Stimulated activated CD8-positive, alpha-beta memory T cell treated with anti-CD3 and anti-CD28 coated beads, Interleukin-2, amount 100 ng/mL, for 48 hours (primary cell): ENCODE data around the gene PGM1.

Experiments
- DNase-seq, 2 donors: peaks; one replicate each; pipeline ENCODE4 v3.0.0-alpha.2; 2020; ENCODE audit warnings: low read depth in 2 of 2

Gene PGM1

DNA sequence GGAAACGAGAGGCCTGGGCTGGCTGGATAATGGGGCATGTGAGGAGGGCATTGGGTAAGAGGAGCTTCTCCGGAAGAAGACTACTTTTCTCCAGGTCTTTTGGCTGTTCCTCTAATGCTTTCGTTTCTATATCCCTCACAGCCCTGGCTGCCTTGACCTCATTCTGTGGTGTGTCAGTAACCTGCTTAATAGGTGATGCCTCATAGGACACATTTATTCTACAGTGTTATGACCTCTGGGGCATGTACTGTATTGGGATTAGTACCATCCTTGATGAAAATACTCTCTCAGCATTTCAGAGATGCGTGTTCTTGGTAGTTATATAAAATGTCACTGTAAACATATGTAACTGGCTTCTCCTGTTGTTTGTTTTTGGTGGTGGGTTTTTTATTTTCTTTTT, 40.1 kb downstream of the PGM1 start:
- no peak for DNase-seq

DNA sequence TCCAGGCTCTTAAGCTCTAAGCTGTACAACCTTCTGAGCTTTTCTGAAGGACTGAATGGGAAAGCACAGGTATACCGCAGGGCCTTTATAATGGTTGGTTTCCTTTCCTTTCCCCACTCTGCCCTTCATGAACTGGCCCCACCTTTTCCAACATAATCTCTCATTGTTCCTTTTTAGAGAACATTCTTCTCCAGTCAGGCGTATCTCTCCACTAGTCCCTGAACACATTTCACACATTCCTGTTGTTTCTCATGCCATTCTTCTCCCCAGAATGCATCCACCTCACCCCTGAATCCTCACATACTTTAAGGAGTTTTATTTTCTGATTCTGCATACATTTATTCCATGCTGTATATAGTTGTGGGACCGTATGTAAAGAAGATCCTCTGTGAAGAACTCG, 41.3 kb downstream of the PGM1 start:
- no peak for DNase-seq

- no peak for DNase-seq
These were observed 42.5 kb downstream of the PGM1 start for GRCh38 chr1:63635681-63636080.

GRCh38 chr1:63636192-63637105, 43.2 kb downstream of the PGM1 start:
- DNase-seq = no peak

GRCh38 chr1:63638471-63638870, 45.3 kb downstream of the PGM1 start:
- no peak for DNase-seq

- no peak for DNase-seq
These were observed 45.7 kb downstream of the PGM1 start for GRCh38 chr1:63638875-63639274.

DNA sequence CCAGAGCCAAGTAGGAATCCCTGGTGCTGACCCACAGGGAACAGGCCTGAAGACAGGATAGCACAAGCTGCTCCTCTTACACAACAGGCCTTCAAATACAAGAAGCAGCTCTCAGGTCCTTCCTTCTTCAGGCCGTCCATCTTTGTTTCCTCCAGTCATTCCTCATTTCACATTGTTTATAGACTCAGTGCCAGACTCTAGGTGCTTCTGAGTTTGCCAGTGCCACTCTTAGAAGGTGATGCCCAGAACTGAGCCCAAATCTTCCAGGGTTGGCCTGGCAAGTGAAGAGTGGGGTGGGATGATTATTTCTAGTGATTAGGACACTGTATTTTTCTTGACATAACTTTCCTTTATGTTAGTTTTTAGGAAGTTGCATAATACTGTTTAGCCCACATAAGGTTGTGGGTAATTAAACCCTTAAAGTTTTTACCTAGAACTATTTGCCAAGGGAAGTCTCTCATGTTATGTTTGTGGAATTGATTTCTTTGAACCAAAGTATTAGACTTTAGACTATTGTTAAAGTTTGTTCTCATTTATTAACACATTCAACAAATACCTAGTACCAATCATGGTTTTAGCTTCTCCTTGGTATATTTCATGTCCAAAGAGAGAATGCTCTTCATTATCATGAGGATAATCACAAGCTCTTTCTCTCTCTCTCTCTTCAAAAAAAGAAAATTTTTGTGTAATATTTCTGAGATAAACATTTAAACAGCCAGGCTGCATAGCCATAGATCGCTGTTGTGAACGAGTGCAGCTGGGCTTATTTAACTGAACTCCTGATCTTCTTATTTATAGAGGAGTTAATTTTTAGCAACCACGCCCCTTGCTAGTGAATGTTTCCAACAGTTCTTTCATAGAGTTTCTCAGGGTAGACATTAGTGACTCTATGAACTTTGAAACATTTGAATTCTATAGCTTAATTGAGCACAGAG, 47.7 kb downstream of the PGM1 start:
- no peak for DNase-seq

- DNase-seq = no peak
These were observed 48.4 kb downstream of the PGM1 start for GRCh38 chr1:63641615-63642014.

- DNase-seq = no peak
These were observed 49.7 kb downstream of the PGM1 start for GRCh38 chr1:63642901-63643300.

GRCh38 chr1:63643517-63643916, 50.3 kb downstream of the PGM1 start:
- no peak for DNase-seq

GRCh38 chr1:63643926-63644325, 50.7 kb downstream of the PGM1 start:
- no peak for DNase-seq

DNA sequence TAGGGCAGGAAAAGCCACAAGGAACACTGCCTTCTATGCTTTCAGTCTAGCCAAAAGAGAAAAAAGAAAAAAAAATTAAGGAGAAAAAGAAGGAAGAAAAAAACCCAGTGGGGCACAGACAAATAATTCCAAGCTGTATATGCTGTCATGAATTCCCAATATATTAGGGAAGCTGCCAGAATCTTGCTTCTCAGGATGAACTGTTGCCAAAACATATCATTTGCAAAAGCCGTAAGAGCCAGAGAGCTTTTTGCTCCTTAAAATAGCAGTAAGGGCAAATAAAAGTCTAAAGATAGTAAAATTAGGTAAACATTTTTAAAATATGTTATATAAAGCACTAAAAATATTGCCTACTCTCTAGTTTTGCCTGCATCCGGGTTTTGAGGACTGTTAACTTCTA, 52.1 kb downstream of the PGM1 start:
- DNase-seq = no peak

DNA sequence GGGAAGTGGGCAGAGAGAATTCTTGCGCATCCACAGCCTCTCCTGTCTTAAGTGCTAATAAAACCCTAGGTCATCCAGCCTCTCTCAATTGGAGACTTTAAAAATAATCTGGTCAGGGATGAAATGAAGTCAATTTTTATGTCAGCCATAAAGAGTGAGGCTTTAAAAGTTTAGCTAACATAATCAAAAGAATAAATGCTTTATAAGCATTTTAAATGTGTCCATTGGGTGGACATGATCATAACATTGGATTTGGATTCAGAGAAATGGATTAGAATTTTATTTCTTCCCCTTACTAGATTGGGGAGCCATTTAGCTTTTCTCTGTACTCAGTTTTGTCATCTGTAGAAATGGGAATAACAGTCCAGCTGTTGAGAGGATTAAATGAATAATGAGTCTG, 55.5 kb downstream of the PGM1 start:
- no peak for DNase-seq

- no peak for DNase-seq
These were observed 58.0 kb downstream of the PGM1 start for GRCh38 chr1:63651161-63651701.

GRCh38 chr1:63653976-63654375, 60.8 kb downstream of the PGM1 start:
- DNase-seq = no peak

DNA sequence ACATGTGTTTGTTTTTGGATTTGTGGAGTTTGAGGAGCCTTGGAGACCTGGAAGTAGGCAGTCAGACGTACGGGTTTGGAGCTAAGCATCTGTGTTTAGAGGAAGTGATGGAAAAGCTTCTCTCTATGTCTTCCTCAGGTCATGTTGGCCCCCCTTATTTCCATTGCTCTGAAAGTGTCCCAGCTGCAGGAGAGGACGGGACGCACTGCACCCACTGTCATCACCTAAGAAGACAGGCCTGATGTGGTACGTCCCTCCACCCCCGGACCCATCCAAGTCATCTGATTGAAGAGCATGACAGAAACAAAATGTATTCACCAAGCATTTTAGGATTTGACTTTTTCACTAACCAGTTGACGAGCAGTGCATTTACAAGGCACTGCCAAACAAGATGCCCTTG, 66.2 kb downstream of the PGM1 start:
- no peak for DNase-seq

DNA sequence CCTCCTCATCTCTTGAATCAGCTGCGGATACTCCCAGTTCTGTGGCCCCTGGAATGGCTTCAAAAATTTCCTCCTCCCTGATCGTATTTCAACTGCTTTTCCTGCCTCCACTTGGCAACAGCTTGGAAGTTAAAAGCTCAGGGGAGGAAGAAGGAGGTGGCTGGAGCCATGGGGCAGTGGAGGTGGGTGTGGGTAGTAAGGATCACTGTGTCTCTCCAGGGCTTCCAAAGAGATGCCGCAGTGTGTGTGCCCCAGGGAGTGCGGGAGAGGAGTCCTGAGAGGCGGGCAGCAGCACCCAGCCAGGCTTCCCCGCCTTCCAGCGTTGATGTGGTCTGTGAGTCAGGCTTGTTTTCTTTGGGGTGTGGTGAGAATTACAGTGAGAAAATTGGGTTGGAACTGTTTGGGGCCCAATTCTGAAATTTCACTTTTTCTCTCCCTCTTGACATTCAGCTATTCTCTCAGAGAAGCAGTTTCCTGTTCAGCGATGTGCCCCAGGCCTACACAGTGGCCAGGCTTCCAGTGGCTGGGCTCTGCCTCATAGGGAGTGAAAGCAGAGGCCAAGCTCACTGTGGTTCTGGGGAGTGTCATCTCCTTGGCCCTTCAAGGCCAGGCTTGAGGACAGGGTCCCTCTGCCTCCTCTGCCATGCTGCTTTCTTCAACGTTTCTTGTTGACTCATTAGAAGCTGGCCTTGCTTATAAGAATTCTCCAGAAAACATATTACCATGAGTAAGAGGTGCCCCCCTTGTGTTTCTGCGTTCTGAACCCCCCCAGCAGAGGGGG, 69.0 kb downstream of the PGM1 start:
- no peak for DNase-seq

DNA sequence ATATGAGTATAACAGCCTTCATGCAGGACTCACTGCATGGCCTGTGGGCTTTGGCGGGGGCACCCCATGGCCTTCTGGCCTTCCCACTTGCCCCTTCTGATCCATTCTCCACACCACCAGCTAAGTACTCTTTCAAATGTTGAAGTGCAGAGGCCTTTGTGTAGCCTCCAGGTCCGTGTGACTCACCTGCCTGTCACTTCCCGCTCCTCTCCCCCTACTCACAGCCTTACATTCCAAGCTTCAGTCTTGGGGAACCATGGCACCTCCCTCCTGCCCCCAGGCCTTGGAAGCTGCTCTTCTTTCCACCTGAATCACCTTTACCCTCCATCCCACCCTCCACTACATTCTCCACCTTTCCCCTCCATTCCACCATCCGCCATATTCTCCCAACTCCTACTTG, 69.6 kb downstream of the PGM1 start:
- DNase-seq = no peak

GRCh38 chr1:63663301-63663700, 70.1 kb downstream of the PGM1 start:
- no peak for DNase-seq

GRCh38 chr1:63663873-63664272, 70.7 kb downstream of the PGM1 start:
- no peak for DNase-seq

GRCh38 chr1:63664742-63665141, 71.5 kb downstream of the PGM1 start:
- no peak for DNase-seq

DNA sequence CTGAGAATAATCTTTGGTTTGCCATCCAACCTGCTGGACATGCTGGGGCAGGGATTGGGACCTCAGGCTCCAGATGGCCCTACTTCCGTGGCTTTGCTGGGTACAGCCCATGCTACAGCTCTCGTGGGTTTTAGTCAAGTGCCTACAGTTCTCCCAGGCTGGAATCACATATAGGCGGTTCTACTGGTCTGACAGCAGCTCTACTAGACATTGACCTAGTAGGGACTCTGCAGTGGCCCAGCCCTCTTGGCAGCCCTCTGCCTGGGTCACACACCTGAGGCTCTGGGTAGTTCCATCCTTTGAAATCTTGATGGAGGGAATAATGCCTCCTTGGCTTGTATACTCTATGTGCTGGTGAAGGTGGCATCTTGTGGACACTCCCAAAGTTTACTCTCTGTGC, 72.2 kb downstream of the PGM1 start:
- no peak for DNase-seq
